NCI-H526 (cell line): Measurements from ENCODE around the gene EHF.

Experiments used
- DNase-seq, 2 experiments: peaks; one replicate each; lab custom pipeline; 2025; lab: John Stamatoyannopoulos, UW

The EHF gene

DNA sequence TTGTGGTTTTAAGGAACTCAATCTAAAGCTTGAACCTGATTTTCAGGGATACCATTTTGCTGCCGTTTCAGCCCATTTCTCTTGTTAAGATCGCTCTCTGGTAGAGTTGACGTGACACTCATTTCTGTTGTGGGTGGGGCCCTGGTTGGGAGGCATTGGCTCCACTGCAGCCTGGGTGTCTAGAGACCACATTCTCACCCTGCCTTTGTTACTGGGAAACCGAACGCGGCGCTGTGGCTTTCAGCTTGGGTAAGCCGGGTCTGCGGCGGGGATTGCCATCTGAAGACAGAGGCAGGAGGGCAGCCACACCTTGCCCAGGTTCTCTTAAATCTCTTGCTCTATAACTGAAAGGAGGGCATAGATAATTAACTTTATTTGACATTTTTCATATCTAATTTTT is 3.2 kb downstream of the EHF start:
- DNase-seq, result peak; percentile 91 to 97

DNA sequence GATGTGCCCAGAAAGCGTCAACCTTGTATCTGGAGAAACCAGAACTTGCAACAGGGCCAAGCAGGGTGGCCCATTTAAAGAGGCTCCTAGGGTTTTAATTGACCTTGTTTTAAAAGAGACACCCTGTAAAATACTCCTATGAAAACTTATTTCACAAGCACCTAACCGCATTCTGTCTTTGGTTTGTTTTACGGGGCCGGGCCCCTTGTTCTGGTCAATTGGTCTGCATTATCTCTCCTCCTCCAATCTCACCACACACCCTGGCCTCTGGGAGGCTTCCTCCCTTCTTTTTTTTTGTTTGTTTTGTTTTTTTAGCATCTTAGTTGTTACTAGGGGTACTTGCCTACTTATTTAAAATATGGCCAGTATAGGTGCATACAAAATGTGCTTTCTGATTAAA is 4.7 kb downstream of the EHF start:
- peak in 1 of 2 experiments; percentile 51 for DNase-seq

DNA sequence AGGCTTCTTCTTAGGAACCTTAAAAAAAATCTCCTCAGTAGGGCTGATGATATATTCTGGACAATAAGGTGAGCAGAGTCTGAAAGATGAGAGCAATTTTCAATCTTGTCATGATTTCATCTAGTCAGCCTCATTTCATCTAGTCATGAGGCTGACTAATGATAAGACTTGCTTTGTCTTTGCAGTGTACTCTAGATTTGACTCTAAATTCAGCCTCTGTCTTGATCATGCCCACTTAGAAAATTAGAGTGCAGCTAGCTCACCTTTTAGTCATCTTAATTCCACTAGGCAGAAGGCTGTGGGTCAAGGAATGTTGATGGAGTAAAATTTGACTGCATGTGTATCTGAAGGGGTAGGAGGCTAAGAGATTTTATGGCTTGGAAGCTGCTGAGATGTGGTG is 5.5 kb downstream of the EHF start:
- peak in 1 of 2 experiments; percentile 52 for DNase-seq

DNA sequence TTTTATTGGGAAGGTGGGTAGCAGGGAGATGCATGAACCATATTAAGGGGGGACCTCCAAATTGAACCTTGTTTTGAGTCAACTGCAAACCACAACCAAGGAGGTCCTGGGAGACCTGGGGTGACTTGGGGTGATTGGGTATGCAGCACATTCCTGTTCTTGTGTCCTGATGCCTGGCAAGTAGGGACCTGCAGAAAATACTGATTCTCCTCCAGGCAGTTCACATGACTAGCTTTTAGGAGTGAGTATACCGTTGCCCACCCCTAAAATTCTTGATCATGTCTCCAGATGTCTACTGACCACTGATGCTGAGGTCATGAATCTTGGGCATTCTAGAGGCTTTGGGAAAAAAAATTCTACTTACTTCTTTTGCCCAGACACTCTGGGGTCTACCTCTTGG is 6.3 kb downstream of the EHF start:
- no peak for DNase-seq

DNA sequence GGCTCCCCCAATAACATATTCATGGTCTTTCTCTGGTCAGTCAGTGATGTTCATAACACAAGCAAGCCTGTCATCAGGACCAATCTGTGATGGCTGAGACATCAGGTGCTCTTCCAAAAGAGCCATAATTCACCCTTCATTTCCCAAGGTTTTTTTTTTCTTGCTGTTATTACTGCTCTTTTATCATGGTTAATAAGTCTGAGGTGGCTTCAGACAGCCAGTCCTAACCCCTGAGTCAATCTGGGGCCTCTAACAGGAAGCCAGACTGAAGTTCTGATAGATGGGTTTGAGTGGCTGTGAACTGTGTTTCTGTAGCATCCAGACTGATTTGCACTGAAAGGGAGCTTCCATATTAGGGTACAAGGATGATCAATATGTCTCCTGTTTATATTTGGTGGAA is 8.8 kb downstream of the EHF start:
- no peak for DNase-seq

DNA sequence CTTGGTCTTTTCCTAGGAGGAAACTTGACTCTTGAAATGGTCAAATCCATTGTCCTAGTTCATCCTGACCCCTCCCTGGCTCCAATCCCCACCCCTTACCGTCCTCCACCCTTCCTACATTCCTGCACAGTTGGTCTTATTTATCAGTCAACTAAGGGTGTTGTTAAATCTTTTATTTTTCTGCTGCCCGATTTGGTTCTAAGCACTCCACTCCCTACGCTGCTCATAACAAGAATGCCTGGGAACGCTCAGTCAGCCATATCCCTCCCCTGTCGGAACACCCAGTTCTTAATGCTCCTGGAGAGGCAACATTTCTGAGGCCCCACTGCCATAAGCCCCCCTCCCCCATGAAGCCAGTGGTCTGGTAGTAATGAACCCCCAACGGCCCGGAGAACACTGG is 9.7 kb downstream of the EHF start:
- DNase-seq, result no peak

DNA sequence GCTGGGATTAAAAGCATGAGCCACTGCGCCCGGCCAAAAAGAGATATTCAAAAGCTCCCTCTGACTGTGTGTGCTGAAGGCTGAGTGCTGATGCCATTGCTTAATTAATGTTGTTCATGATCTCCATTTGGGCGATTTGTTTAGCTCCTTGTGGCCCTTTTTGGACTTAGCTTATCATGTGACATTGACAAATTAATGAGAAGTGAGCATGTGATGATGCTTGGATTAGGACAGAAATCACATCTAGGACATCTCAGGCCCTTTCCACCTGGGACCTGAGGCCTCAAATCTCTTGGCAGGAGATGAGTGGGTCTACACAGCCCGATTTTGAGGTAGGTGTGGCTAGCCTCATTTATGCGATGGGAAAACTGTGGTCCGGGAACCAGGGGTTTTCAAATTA is 10.4 kb downstream of the EHF start:
- DNase-seq, result no peak

DNA sequence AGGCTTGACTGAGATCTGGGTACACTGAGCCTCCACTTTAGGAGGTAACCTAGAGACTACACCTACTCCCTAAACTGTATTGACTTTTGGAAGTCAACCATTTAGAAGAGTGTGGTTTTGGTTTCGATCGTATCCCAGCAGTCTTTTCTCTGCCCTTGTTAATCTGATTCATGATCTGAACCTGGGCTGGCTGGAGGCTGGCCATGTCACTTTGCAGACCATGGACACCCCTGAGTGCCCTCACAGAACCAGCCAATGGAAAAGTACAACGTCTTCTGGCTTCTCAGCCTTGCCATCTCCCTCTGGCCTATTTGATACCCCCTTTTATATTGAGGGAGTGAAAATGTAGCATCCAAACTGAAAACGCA is 10.8 kb downstream of the EHF start:
- DNase-seq, result peak in 1 of 2 experiments; percentile 39

DNA sequence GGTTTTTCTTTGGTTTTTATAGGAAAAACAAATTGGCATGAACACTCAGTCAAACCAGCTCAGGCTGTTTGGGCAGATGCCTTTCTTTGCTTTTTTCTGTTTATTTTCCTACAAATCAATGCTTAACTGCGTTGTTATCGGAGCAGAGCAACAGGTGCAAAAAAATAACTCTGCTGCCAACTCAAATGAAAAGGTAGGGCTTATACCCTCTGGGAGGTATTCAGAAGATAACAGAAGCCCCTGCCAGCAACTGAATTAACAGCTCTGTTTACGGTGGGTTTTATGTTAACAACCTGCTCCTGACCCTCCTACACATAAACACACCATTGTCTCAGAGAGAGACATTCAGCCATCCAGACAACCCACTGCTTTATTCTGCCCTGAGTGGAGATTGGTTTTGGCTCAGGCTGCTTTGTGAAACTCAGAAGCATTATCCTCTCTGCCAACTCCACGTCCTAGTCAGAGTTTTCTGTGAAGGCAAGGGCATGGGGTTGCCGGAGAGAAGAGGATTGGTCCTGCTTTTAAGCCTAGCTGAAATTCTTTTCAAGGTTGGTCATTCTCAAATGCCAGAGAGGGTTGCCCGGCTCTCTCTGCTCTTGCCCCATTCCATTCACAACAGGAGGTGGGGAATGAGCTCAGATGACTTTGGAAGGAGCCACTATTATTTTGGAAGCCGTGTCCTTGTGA is 11.4 kb downstream of the EHF start:
- DNase-seq, result peak; percentile 40 to 58

DNA sequence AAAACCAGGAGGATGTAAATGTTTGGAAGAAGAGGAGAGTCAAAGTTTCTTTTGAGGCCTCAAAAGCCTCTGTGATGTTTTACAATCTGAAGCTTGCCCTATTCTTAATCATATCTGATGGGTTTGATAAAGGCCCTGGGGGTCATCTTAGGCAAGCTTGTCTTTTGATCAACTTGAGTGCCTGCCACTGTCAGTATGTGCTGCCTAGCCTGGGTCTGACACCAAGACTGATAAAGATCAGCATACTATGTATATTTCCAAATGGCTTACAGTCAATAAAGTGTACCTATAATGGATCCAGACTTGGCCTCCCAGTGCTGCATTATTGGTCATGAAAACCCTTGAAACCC is 12.7 kb downstream of the EHF start:
- DNase-seq, result peak in 1 of 2 experiments; percentile 38

DNA sequence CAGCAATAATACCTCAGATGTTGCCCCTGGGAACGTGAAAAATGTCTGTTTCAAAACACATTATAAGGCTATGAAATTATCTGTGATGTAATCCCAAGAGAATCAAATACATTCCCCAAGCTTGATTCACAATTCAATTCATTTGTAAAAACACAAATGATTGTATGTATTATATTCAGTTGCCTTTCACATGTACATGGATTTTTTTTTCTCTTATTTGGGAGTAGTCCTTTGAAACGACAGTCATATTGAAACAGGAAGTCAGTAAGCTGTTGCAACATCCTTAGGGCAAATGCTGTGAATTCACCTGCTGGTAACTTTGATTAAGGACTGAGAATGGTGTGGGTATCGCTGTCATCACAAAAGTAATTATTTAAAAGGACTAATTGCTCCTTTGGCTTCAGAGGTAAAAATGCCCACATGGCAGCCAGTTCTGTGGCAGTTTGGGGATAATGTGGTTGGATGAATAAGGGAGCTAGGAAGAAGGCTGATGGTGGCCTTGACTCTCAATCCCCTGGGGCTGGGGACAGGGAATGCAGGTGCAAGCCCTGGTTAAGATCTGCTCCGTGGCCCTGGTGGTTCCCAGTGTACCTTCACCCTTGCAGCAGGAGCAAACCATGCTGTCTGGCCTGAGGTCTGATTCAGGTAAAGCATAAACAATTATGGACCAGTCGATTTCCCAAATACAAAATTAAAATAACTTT is 13.2 kb downstream of the EHF start:
- peak; percentile 57 to 84 for DNase-seq

DNA sequence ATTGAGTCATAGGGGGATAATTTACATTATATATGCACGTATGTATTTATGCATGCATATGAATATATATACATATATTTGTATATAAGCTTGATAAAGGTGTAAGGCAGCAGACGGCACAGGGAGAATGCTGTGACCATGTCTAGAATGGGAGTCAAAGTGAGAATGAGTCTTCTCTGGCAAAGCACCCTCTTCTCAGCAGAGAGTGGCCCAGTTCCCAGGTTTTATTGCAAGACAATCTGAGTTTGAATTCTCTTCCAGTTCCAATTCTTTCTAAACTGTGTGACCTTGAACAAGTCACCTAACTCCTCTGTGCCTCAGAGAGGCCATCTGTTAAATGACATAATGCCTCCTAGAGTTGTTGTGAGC is 13.8 kb downstream of the EHF start:
- DNase-seq, result peak in 1 of 2 experiments; percentile 51

DNA sequence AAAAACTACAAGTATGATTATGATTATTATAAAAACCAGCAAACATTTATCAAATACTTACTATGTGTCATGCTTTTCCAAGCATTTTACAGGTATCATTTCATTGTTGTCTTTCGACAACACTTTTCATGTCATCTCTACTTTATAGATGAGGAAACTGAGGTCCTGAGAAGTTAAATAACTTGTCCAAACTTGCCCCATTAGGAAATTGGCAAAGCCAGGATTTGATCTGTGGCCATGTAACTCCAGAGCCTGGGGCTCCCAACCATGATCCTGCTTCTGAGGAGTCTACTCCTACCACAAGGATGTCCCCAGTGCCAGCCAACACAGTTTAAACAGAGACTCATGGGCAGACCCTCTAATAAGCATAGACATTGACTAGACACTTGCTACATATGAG is 15.2 kb downstream of the EHF start:
- no peak for DNase-seq

DNA sequence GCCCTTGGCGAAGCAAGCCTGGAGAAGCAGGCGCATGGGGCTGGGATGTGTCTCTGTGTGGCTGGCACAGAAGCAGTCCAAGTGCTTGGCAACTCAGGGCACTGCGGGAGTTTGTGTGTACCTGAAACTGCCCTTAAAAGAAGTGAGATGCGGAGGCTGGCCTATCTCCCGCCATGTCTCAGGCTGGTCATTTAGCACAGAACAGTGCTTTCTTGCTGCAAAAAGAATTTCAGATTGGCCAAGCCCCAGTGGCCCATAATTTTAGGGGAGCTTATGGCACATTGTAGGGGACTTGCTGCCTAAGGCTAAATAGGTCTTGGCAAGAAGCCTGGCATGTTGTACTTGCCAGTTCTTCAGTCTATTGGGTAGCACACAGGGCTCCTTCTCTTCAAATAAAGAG is 16.4 kb downstream of the EHF start:
- no peak for DNase-seq

DNA sequence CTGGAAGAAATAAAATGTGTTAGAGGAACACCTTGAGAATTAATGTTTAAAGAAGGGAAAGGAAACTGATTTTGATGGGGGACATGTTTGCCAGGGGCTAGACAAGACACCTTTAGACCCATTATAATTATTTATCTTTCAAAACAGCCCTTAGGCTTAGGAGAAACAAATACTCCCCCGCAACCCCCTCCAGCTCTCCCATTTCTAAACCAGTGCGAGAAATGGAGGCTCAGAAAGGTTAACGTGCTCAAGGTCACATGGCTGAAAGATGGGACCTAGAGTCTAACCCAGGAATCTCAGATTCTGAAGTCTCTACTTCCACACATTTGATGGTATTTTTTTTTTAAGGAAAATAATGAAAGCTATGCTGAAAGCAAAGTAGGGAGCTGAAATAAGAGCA is 18.0 kb downstream of the EHF start:
- DNase-seq, result no peak

DNA sequence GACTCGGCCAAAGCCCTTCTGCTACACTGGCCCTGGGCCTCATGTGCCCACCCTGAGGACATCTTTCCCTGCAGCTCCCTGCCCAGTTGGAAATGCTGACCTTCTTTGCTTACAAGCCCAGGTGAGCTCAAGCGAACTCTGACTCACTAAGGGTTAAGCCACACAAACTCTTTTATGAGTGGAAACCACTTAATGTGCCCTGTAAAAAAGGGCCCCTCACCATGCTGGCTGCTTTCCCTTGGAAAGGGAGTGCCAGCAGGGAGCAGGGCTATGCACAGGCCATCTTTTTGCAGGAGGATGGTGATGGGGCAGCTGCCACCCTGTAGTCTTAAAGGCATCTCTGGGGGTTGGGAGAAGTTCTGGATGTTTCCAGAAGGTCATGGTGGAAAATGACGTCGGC is 18.7 kb downstream of the EHF start:
- peak in 1 of 2 experiments; percentile 45 for DNase-seq

DNA sequence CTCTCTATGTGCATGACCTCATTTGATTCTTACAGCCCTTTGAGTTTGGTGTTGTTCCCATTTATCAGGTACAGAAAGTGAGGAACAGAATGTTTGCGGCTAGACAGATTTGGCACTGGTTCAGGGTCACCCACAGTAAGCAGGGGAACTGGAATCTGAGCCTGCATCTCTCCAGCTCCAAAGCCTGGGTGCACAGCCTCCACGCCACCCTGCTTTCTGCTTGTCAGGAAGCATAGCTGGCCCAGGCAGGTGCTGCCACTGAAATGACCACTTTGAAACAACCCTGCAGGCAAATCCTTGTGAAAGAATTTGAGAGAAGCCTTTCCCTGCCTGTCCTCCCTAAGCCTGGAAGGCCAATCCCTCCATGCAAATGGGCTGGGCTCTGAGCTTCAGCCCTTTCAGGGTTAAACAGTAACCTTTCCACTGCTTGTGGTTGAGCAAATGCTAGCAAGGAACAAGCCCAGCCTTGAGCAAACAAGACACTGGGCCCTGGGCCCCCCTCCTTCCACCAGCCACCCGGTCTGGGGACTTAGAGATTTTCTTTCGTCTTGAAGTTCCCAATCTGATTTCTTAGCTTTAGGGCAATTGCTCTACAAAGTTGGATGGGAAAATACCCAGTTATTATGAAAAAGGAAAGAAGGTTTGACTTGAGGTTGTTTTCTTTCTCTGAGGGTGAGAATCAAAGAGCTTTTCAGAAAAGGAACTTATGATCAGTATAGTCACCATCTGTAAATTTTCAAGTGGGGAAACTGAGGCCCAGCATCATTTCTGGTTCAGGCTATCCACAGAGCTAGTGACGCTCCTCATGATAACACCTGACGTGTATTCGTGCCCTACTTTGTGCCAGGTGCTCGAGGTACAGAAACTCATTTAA is 19.4 kb downstream of the EHF start:
- peak; percentile 95 to 97 for DNase-seq

DNA sequence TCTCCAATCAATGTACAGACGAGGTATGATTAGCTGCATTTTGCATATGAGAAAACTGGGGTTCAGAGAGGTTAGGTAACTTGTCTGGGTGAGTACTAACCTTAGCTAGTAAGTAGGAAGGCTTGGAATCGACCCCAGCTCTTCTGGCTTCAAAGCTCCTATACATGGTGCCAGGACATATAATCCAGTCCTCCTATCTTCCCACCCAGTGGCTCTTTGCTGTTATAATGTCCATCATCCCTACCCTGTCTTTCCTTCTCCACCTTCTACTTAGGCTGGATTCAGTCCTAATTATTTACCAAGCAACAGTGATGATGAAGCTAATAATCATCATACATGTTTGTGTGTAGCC is 20.0 kb downstream of the EHF start:
- no peak for DNase-seq

DNA sequence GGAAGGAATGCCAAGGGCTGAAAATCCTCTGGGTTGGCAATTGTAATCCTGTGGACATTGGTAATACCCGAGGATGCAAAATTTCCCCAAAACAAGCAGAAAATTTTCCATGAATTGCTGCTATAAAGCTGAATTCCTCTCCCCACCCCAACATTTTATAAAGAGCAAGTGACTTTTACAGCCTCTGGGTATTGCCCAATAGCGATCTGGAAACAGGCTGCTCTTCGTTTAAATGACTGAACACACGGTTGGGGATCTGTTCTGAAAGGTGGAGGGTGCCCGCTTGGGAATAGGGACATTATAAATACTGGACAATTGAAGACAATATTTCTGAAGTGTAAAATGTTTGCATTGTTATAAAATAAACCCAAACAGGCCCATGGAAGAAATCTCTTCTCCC is 20.6 kb downstream of the EHF start:
- DNase-seq, result peak in 1 of 2 experiments; percentile 17

DNA sequence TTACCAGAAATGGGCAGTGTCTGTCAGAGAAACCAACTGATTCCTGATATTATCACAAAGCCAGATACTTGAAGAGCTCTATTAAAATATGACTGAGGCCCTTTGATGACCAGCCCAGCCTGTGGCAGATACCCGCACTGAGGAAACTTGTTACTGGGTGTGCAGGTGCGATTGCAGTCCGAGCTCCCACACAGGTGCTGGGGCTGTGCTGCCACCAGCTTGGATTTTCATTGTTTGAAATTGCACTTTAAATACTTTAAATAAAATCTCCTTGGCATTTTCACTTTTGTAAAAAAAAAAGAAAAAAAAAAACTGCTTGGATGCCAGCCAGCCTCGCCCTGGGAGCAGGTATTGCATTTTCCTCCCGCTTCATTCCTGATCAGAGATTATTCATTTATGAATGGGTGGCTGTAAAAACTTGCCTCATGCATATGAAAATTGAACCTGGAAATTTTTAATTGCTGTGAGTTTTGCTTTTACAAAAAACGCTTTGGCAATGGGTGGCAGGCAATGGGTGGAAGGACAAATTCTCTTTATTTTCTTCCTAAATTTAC is 21.2 kb downstream of the EHF start:
- peak; percentile 52 to 77 for DNase-seq

DNA sequence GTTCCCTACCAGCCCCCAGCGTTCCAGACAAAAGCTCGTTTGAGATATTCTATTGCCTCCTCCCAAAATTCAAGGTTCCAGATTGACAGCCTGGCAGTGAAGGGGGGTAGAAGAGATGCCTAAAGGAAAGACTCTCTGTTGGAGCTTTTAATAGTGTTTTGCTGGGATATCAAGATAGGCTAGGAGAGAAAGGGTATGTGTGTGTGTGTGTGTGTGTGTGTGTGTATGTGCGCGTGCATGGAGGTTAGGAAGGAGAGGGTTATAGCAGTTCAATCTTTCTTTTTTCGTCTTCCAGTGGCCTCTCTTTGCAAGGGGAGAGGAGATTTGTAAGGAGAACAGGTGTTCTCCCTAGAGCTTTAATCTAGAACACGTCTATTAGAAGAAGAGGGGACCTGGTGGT is 22.0 kb downstream of the EHF start:
- no peak for DNase-seq

DNA sequence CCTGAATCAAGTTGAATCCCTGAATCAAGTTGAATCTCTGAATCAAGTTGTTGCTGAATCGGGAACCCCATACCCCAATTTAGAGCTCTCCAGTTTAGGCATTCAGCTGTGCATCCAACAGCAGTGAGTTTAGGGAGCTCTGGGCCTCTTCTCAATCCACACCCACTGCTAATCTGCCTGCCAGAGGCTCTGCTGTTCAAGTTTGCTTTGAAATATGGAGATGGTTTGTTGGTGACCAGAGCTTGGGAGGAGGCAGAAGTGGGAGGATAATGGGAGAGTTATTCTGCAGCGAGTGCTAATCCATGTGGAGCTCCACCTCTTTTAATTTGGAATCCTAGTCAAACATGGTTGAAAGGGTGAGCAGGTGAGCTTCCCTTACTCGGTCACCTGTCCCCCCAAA is 22.4 kb downstream of the EHF start:
- no peak for DNase-seq

DNA sequence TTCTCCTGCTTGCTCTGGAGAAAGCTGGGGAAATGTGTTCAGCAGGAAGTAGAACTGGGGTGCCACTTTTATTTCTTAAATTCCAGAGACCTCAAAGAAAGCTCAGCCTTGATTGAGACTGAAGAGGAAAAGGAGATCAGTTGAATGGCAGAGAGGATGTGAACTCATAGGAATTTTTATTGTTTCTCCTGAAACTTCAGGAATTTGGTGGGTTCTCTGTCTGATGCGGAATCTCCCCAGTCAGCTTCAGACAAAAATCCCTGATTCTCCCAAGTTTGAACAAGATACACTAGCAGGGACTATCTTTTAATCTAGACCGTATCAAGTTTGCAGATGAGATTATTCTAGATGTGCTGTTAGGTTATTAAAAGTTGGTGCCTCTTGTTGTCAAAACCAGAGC is 23.0 kb downstream of the EHF start:
- no peak for DNase-seq
